ENCODE results near the gene LDLRAD4.

The LDLRAD4 gene

GRCh38 chr18:13246121-13246520 is 27.6 kb downstream of the LDLRAD4 start:
- TF ChIP-seq, protein P1, sequence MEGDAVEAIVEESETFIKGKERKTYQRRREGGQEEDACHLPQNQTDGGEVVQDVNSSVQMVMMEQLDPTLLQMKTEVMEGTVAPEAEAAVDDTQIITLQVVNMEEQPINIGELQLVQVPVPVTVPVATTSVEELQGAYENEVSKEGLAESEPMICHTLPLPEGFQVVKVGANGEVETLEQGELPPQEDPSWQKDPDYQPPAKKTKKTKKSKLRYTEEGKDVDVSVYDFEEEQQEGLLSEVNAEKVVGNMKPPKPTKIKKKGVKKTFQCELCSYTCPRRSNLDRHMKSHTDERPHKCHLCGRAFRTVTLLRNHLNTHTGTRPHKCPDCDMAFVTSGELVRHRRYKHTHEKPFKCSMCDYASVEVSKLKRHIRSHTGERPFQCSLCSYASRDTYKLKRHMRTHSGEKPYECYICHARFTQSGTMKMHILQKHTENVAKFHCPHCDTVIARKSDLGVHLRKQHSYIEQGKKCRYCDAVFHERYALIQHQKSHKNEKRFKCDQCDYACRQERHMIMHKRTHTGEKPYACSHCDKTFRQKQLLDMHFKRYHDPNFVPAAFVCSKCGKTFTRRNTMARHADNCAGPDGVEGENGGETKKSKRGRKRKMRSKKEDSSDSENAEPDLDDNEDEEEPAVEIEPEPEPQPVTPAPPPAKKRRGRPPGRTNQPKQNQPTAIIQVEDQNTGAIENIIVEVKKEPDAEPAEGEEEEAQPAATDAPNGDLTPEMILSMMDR (conservative IDR thresholded peaks at IDR 0.05; ENCODE audit: low read depth, low read length): no peak
- Histone ChIP-seq H3K4me1 (ENCODE audit: low read depth, poor library complexity, severe bottlenecking) (no peaks in the 10 kb centered on the region), H3K4me3 (IDR thresholded peaks at IDR 0.05; ENCODE audit: insufficient read depth, low read depth, low read length) (no peak overlapping the region), H3K27me3 (ENCODE audit: insufficient read depth, low read depth) (no peaks in the 10 kb centered on the region), H3K27ac (no peak overlapping the region), H3K79me2 (ENCODE audit: insufficient read depth, low read depth) (no peaks in the 10 kb centered on the region), H3K4me2 (no peak overlapping the region), H3K36me3 (ENCODE audit: insufficient read depth) (no peaks in the 10 kb centered on the region), H2AFZ (ENCODE audit: low read depth) (no peak overlapping the region), H4K20me1 (ENCODE audit: insufficient read depth) (no peaks in the 10 kb centered on the region), H3K9ac (no peak overlapping the region)

GRCh38 chr18:13246591-13246990 is 28.0 kb downstream of the LDLRAD4 start:
- TF ChIP-seq, protein P1 (conservative IDR thresholded peaks at IDR 0.05; ENCODE audit: low read depth, low read length): no peak
- H3K27me3 ChIP-seq (ENCODE audit: insufficient read depth, low read depth): no peaks in the 10 kb centered on the region
- H3K4me1 ChIP-seq (ENCODE audit: low read depth, poor library complexity, severe bottlenecking): no peaks in the 10 kb centered on the region
- no peaks in the 10 kb centered on the region for H4K20me1 ChIP-seq (ENCODE audit: insufficient read depth)
- no peaks in the 10 kb centered on the region for H3K79me2 ChIP-seq (ENCODE audit: insufficient read depth, low read depth)
- no peak overlapping the region for H3K4me3 ChIP-seq (IDR thresholded peaks at IDR 0.05; ENCODE audit: insufficient read depth, low read depth, low read length)
- H3K9ac ChIP-seq: no peak overlapping the region
- no peak overlapping the region for H3K4me2 ChIP-seq
- no peak overlapping the region for H3K27ac ChIP-seq
- H3K36me3 ChIP-seq (ENCODE audit: insufficient read depth): no peaks in the 10 kb centered on the region
- H2AFZ ChIP-seq (ENCODE audit: low read depth): no peak overlapping the region

DNA sequence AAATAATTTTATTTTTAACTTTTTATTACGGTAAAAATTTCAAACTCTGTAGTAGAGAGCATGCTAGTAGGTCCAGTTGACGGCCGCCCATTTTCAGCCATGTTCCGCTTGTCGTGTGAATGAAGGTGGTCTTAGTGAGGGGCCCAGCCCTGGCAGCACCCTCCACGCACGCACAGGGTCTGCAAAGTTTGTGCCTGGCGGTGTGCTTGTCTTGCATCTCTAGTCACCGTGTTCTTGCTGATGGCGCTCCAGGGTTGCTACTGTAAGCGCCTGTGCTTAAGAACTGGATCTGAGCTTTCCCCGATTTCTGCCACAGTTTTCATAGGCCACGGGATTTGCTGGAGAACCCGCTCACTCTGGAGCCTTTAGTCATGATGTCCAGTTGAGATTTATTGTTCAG is 28.9 kb downstream of the LDLRAD4 start:
- H3K4me3 ChIP-seq (IDR thresholded peaks at IDR 0.05; ENCODE audit: insufficient read depth, low read depth, low read length): no peak overlapping the region
- no peak overlapping the region for H3K4me2 ChIP-seq
- H3K36me3 ChIP-seq (ENCODE audit: insufficient read depth): no peaks in the 10 kb centered on the region
- no peaks in the 10 kb centered on the region for H3K79me2 ChIP-seq (ENCODE audit: insufficient read depth, low read depth)
- TF ChIP-seq, protein P1 (conservative IDR thresholded peaks at IDR 0.05; ENCODE audit: low read depth, low read length): no peak
- no peaks in the 10 kb centered on the region for H3K4me1 ChIP-seq (ENCODE audit: low read depth, poor library complexity, severe bottlenecking)
- no peak overlapping the region for H3K27ac ChIP-seq
- no peaks in the 10 kb centered on the region for H3K27me3 ChIP-seq (ENCODE audit: insufficient read depth, low read depth)
- no peak overlapping the region for H2AFZ ChIP-seq (ENCODE audit: low read depth)
- no peak overlapping the region for H3K9ac ChIP-seq
- no peaks in the 10 kb centered on the region for H4K20me1 ChIP-seq (ENCODE audit: insufficient read depth)

GRCh38 chr18:13252686-13253410 is 34.3 kb downstream of the LDLRAD4 start:
- Histone ChIP-seq H3K4me3 (IDR thresholded peaks at IDR 0.05; ENCODE audit: insufficient read depth, low read depth, low read length) (no peak overlapping the region), H3K4me2 (no peak overlapping the region), H3K36me3 (ENCODE audit: insufficient read depth) (no peaks in the 10 kb centered on the region), H2AFZ (ENCODE audit: low read depth) (no peak overlapping the region), H3K27ac (no peak overlapping the region), H3K27me3 (ENCODE audit: insufficient read depth, low read depth) (no peaks in the 10 kb centered on the region), H4K20me1 (ENCODE audit: insufficient read depth) (no peaks in the 10 kb centered on the region), H3K9ac (no peak overlapping the region), H3K4me1 (ENCODE audit: low read depth, poor library complexity, severe bottlenecking) (no peaks in the 10 kb centered on the region), H3K79me2 (ENCODE audit: insufficient read depth, low read depth) (no peaks in the 10 kb centered on the region)
- TF ChIP-seq, protein P1 (conservative IDR thresholded peaks at IDR 0.05; ENCODE audit: low read depth, low read length): no peak
